Measurements from ENCODE around the gene TPP2.

Gene TPP2

GRCh38 chr13:102688306-102688973 is 91.7 kb downstream of the TPP2 start:
- Histone ChIP-seq H3K4me2 (ENCODE audit: low read depth, low read length, poor library complexity, severe bottlenecking) (no peak overlapping the region), H3F3A (ENCODE audit: insufficient read depth) (no peaks in the 10 kb centered on the region), H2AFZ (ENCODE audit: low read depth, low read length, severe bottlenecking) (no peak overlapping the region), H3K9me3 (ENCODE audit: insufficient read depth, low read length) (no peaks in the 10 kb centered on the region), H3K9ac (ENCODE audit: low read length) (no peak overlapping the region), H4K20me1 (ENCODE audit: low read depth, low read length) (no peaks in the 10 kb centered on the region), H3K4me3 (ENCODE audit: insufficient read depth, low read length, poor library complexity, severe bottlenecking) (no peak overlapping the region), H3K36me3 (ENCODE audit: low read length) (no peaks in the 10 kb centered on the region), H3K27me3 (ENCODE audit: low read length) (no peaks in the 10 kb centered on the region), H3K79me2 (ENCODE audit: insufficient read depth, low read length) (no peaks in the 10 kb centered on the region), H3K9me2 (replicated peaks; ENCODE audit: insufficient read depth, low read length) (no peaks in the 10 kb centered on the region), H3K27ac (ENCODE audit: low read depth, low read length) (no peak overlapping the region)
- TF ChIP-seq CTCF (IDR thresholded peaks at IDR 0.05; ENCODE audit: insufficient read depth, low read length, poor library complexity, severe bottlenecking) = no peak
- TF ChIP-seq EZH2phosphoT487 (conservative IDR thresholded peaks at IDR 0.05; ENCODE audit: low read length) = no peak

DNA sequence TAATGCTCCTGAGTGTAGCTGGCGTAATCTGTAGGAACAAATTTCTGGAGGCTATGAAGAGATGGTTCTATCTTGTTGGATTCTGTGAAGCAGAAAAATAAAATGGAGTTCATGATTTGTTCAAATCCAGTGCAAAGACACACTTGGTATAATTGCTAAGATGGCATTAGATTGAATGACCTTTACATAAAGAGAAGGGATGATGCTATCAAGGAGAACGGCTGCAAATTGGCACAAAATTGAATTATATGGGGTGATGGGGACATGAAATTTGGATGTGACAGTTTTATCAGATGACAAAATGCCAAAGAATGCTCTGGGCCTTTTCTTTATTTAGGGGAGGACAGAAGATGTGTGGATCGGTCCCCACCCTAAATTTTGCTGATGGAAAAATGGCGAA is 94.1 kb downstream of the TPP2 start:
- no peaks in the 10 kb centered on the region for H4K20me1 ChIP-seq (ENCODE audit: low read depth, low read length)
- H3K9ac ChIP-seq (ENCODE audit: low read length) = no peak overlapping the region
- no peaks in the 10 kb centered on the region for H3F3A ChIP-seq (ENCODE audit: insufficient read depth)
- no peak overlapping the region for H2AFZ ChIP-seq (ENCODE audit: low read depth, low read length, severe bottlenecking)
- TF ChIP-seq CTCF (IDR thresholded peaks at IDR 0.05; ENCODE audit: insufficient read depth, low read length, poor library complexity, severe bottlenecking) (no peak), EZH2phosphoT487 (conservative IDR thresholded peaks at IDR 0.05; ENCODE audit: low read length) (no peak)
- H3K27ac ChIP-seq (ENCODE audit: low read depth, low read length) = no peak overlapping the region
- no peak overlapping the region for H3K4me3 ChIP-seq (ENCODE audit: insufficient read depth, low read length, poor library complexity, severe bottlenecking)
- H3K79me2 ChIP-seq (ENCODE audit: insufficient read depth, low read length) = no peaks in the 10 kb centered on the region
- H3K4me2 ChIP-seq (ENCODE audit: low read depth, low read length, poor library complexity, severe bottlenecking) = no peak overlapping the region
- no peaks in the 10 kb centered on the region for H3K9me2 ChIP-seq (replicated peaks; ENCODE audit: insufficient read depth, low read length)
- H3K27me3 ChIP-seq (ENCODE audit: low read length) = no peaks in the 10 kb centered on the region
- no peaks in the 10 kb centered on the region for H3K36me3 ChIP-seq (ENCODE audit: low read length)
- no peaks in the 10 kb centered on the region for H3K9me3 ChIP-seq (ENCODE audit: insufficient read depth, low read length)

GRCh38 chr13:102692491-102692826 is 95.7 kb downstream of the TPP2 start:
- Histone ChIP-seq H4K20me1 (ENCODE audit: low read depth, low read length) (no peaks in the 10 kb centered on the region), H3K4me3 (ENCODE audit: insufficient read depth, low read length, poor library complexity, severe bottlenecking) (no peak overlapping the region), H3K9me2 (replicated peaks; ENCODE audit: insufficient read depth, low read length) (no peaks in the 10 kb centered on the region), H3K36me3 (ENCODE audit: low read length) (no peaks in the 10 kb centered on the region), H3K4me2 (ENCODE audit: low read depth, low read length, poor library complexity, severe bottlenecking) (no peak overlapping the region), H3K27me3 (ENCODE audit: low read length) (no peaks in the 10 kb centered on the region), H3K27ac (ENCODE audit: low read depth, low read length) (no peak overlapping the region), H3K9ac (ENCODE audit: low read length) (no peak overlapping the region), H3F3A (ENCODE audit: insufficient read depth) (no peaks in the 10 kb centered on the region), H3K79me2 (ENCODE audit: insufficient read depth, low read length) (no peaks in the 10 kb centered on the region), H2AFZ (ENCODE audit: low read depth, low read length, severe bottlenecking) (no peak overlapping the region), H3K9me3 (ENCODE audit: insufficient read depth, low read length) (no peaks in the 10 kb centered on the region)
- TF ChIP-seq CTCF (IDR thresholded peaks at IDR 0.05; ENCODE audit: insufficient read depth, low read length, poor library complexity, severe bottlenecking) (no peak), EZH2phosphoT487 (conservative IDR thresholded peaks at IDR 0.05; ENCODE audit: low read length) (no peak)

All from SU-DHL-6 (cell line).